BLaER1 (cell line): ENCODE data around the gene TTC7B.

Source experiments
- H3K27ac ChIP-seq: shearing (Covaris generic); formaldehyde crosslinking; 2 replicates; pipeline ENCODE4 v1.8.1; 2022
- H3K27me3 ChIP-seq: shearing (Covaris generic); formaldehyde crosslinking; 2 replicates; pipeline ENCODE4 v1.8.1; 2022
- H3K36me3 ChIP-seq: shearing (Covaris generic); formaldehyde crosslinking; 2 replicates; pipeline ENCODE4 v1.8.1; 2022
- H3K4me1 ChIP-seq: shearing (Covaris generic); formaldehyde crosslinking; 2 replicates; pipeline ENCODE4 v1.8.1; 2022
- H3K4me2 ChIP-seq: shearing (Covaris generic); formaldehyde crosslinking; 2 replicates; pipeline ENCODE4 v1.8.1; 2022
- H3K4me3 ChIP-seq: shearing (Covaris generic); formaldehyde crosslinking; 2 replicates; pipeline ENCODE4 v1.8.1; 2022
- H3K9ac ChIP-seq: shearing (Covaris generic); formaldehyde crosslinking; 2 replicates; pipeline ENCODE4 v1.8.1; 2022
- H3K9me3 ChIP-seq: shearing (Covaris generic); formaldehyde crosslinking; 2 replicates; pipeline ENCODE4 v1.8.1; 2022
- H4K20me1 ChIP-seq: shearing (Covaris generic); formaldehyde crosslinking; 2 replicates; pipeline ENCODE4 v1.8.1; 2022
- Cebpa-rat ChIP-seq: shearing (Covaris generic); IDR thresholded peaks from 2 replicates; pipeline ENCODE4 v1.8.1; 2022

Gene TTC7B

GRCh38 chr14:90597961-90598360, 218.3 kb downstream of the TTC7B start:
- 0 out of 2 replicates have a peak, but pooled peaks cover 3% of the 10 kb centered on the region for H3K36me3 ChIP-seq
- H3K9me3 ChIP-seq: no peaks in the 10 kb centered on the region
- TF ChIP-seq Cebpa-rat: no peak
- H4K20me1 ChIP-seq: no peaks in the 10 kb centered on the region
- H3K4me2 ChIP-seq: no peak overlapping the region
- no peak overlapping the region for H3K4me3 ChIP-seq
- H3K9ac ChIP-seq: no peak overlapping the region
- no peaks in the 10 kb centered on the region for H3K4me1 ChIP-seq
- H3K27ac ChIP-seq: no peak overlapping the region
- no peaks in the 10 kb centered on the region for H3K27me3 ChIP-seq

GRCh38 chr14:90596733-90597132, 219.5 kb downstream of the TTC7B start:
- no peak overlapping the region for H3K4me3 ChIP-seq
- 0 out of 2 replicates have a peak, but pooled peaks cover 5% of the 10 kb centered on the region for H3K36me3 ChIP-seq
- H3K27me3 ChIP-seq: no peaks in the 10 kb centered on the region
- H3K9ac ChIP-seq: no peak overlapping the region
- H3K4me2 ChIP-seq: no peak overlapping the region
- H3K27ac ChIP-seq: no peak overlapping the region
- H3K9me3 ChIP-seq: no peaks in the 10 kb centered on the region
- TF ChIP-seq Cebpa-rat: no peak
- H4K20me1 ChIP-seq: no peaks in the 10 kb centered on the region
- no peaks in the 10 kb centered on the region for H3K4me1 ChIP-seq

GRCh38 chr14:90593254-90594040, 222.8 kb downstream of the TTC7B start:
- Histone ChIP-seq H3K9ac (no peak overlapping the region), H3K27me3 (no peaks in the 10 kb centered on the region), H3K4me3 (no peak overlapping the region), H3K4me2 (no peak overlapping the region), H3K9me3 (no peaks in the 10 kb centered on the region), H3K4me1 (no peaks in the 10 kb centered on the region), H4K20me1 (no peaks in the 10 kb centered on the region), H3K27ac (no peak overlapping the region), H3K36me3 (peaks cover 10% of the 10 kb centered on the region; the same call in 1 of the 2 replicates)
- no peak for TF ChIP-seq Cebpa-rat

GRCh38 chr14:90592655-90593054, 223.6 kb downstream of the TTC7B start:
- Histone ChIP-seq H3K9ac (no peak overlapping the region), H3K36me3 (peaks cover 10% of the 10 kb centered on the region; the same call in 1 of the 2 replicates), H3K4me2 (no peak overlapping the region), H4K20me1 (no peaks in the 10 kb centered on the region), H3K27me3 (no peaks in the 10 kb centered on the region), H3K4me1 (no peaks in the 10 kb centered on the region), H3K9me3 (no peaks in the 10 kb centered on the region), H3K4me3 (no peak overlapping the region), H3K27ac (no peak overlapping the region)
- no peak for TF ChIP-seq Cebpa-rat

DNA sequence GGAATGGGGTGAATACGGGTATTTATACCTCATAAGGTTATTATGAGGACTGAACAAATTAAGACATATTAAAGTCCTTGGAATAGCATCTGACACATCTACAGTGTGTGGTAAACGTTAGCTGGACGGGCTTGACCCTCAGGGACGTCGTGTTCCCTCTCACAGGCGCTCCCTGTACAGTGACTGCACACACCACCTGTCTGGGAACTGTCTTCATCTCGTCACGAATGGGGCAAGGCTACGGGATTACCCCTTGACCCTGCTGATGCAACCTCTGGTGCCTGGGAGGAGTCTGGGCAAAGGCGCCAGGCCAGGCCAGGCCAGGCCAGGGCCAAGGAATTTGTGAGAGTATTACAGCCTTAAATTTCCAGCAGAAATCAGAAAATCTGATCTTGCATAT, 228.3 kb downstream of the TTC7B start:
- peaks cover 17% of the 10 kb centered on the region; the same call in 1 of the 2 replicates for H3K36me3 ChIP-seq
- no peak overlapping the region for H3K9ac ChIP-seq
- no peaks in the 10 kb centered on the region for H3K4me1 ChIP-seq
- no peak overlapping the region for H3K4me2 ChIP-seq
- no peak for TF ChIP-seq Cebpa-rat
- no peaks in the 10 kb centered on the region for H3K9me3 ChIP-seq
- no peaks in the 10 kb centered on the region for H4K20me1 ChIP-seq
- no peak overlapping the region for H3K4me3 ChIP-seq
- no peak overlapping the region for H3K27ac ChIP-seq
- H3K27me3 ChIP-seq: no peaks in the 10 kb centered on the region

- Histone ChIP-seq H3K4me2 (no peak overlapping the region), H3K9ac (no peak overlapping the region), H3K27ac (no peak overlapping the region), H3K4me3 (no peak overlapping the region), H3K4me1 (no peaks in the 10 kb centered on the region), H3K27me3 (no peaks in the 10 kb centered on the region), H4K20me1 (no peaks in the 10 kb centered on the region), H3K36me3 (peaks cover 16% of the 10 kb centered on the region; the same call in 1 of the 2 replicates), H3K9me3 (peaks cover 2% of the 10 kb centered on the region; the same call in 1 of the 2 replicates)
- no peak for TF ChIP-seq Cebpa-rat
Measured at GRCh38 chr14:90587252-90587910, 228.8 kb downstream of the TTC7B start.

GRCh38 chr14:90585106-90585505, 231.1 kb downstream of the TTC7B start:
- Histone ChIP-seq H3K4me1 (no peaks in the 10 kb centered on the region), H3K27me3 (no peaks in the 10 kb centered on the region), H3K36me3 (peaks cover 22% of the 10 kb centered on the region; the same call in 1 of the 2 replicates), H3K9ac (no peak overlapping the region), H3K4me2 (no peak overlapping the region), H3K4me3 (no peak overlapping the region), H4K20me1 (no peaks in the 10 kb centered on the region), H3K27ac (no peak overlapping the region), H3K9me3 (peaks cover 12% of the 10 kb centered on the region)
- no peak for TF ChIP-seq Cebpa-rat

- no peak overlapping the region for H3K4me3 ChIP-seq
- TF ChIP-seq Cebpa-rat: no peak
- H3K4me1 ChIP-seq: no peaks in the 10 kb centered on the region
- H3K9me3 ChIP-seq: peaks cover 12% of the 10 kb centered on the region
- H3K27ac ChIP-seq: no peak overlapping the region
- no peak overlapping the region for H3K9ac ChIP-seq
- H3K36me3 ChIP-seq: peaks cover 26% of the 10 kb centered on the region; the same call in 1 of the 2 replicates
- H4K20me1 ChIP-seq: no peaks in the 10 kb centered on the region
- H3K4me2 ChIP-seq: no peak overlapping the region
- H3K27me3 ChIP-seq: no peaks in the 10 kb centered on the region
Measured at GRCh38 chr14:90583916-90584605, 232.2 kb downstream of the TTC7B start.

GRCh38 chr14:90583427-90583826, 232.8 kb downstream of the TTC7B start:
- no peak for TF ChIP-seq Cebpa-rat
- no peaks in the 10 kb centered on the region for H3K4me1 ChIP-seq
- H3K36me3 ChIP-seq: peaks cover 27% of the 10 kb centered on the region; the same call in 1 of the 2 replicates
- no peaks in the 10 kb centered on the region for H3K27me3 ChIP-seq
- peaks cover 12% of the 10 kb centered on the region for H3K9me3 ChIP-seq
- no peak overlapping the region for H3K4me2 ChIP-seq
- H3K9ac ChIP-seq: no peak overlapping the region
- no peak overlapping the region for H3K27ac ChIP-seq
- H4K20me1 ChIP-seq: no peaks in the 10 kb centered on the region
- H3K4me3 ChIP-seq: no peak overlapping the region
